DOHH2 (cell line): ENCODE results near the gene INHBB.

Source experiments
- CTCF ChIP-seq: fragments of 200-600 bp; sonication (generic); IDR thresholded peaks from one replicate; pipeline ENCODE4 v1.5.1; 2014; ENCODE audit warnings: antibody characterized with exemption, mild to moderate bottlenecking, low read depth, low read length; ENCODE audit not compliant: poor library complexity, severe bottlenecking
- EZH2phosphoT487 ChIP-seq: fragments of 200-600 bp; sonication (generic); IDR thresholded peaks from 2 replicates; pipeline ENCODE4 v1.6.1; 2017; ENCODE audit warnings: borderline replicate concordance, mild to moderate bottlenecking, antibody characterized with exemption, low read length, moderate library complexity, mixed read lengths

- TF ChIP-seq CTCF (no peak), EZH2phosphoT487 (no peak)
These were observed 21.0 kb upstream of the INHBB start for GRCh38 chr2:120324933-120325332.
